Endothelial cell of umbilical vein (primary cell): ENCODE data around the gene LOX.

Experiments
- EZH2 ChIP-seq: IDR thresholded peaks from 2 replicates; pipeline ENCODE4 v1.6.1; 2012; ENCODE audit warnings: borderline replicate concordance, low read depth, mild to moderate bottlenecking, moderate library complexity, low read length, inconsistent platforms; ENCODE audit not compliant: severe bottlenecking
- GATA2 ChIP-seq: IDR thresholded peaks from 2 replicates; pipeline ENCODE4 v1.7.0; 2011; ENCODE audit warnings: low read depth, mild to moderate bottlenecking, moderate library complexity, mixed read lengths, low read length; ENCODE audit not compliant: insufficient read length, insufficient read depth
- MYC ChIP-seq: IDR thresholded peaks from one replicate; pipeline ENCODE4 v1.6.1; 2011; ENCODE audit warnings: mild to moderate bottlenecking, low read depth, low read length
- POLR2A ChIP-seq: IDR thresholded peaks from 2 replicates; pipeline ENCODE4 v1.6.1; 2012; ENCODE audit warnings: low read depth, mild to moderate bottlenecking, control low read depth, low read length
- POLR2AphosphoS5 ChIP-seq: IDR thresholded peaks from 2 replicates; pipeline ENCODE4 v1.6.1; 2012; ENCODE audit warnings: low read depth, mild to moderate bottlenecking, control low read depth, low read length, moderate library complexity; ENCODE audit not compliant: insufficient read depth
- TF ChIP-seq, protein P1 (sequence below), 2 donors: IDR thresholded peaks; 1 replicate in 1 of 2; 2 replicates in 1 of 2; pipeline ENCODE4 v1.5.1; 2011; ENCODE audit warnings: low read length in 2 of 2, mild to moderate bottlenecking in 2 of 2, moderate library complexity in 2 of 2, control low read depth in 1 of 2, inconsistent platforms in 1 of 2, low read depth in 1 of 2; ENCODE audit not compliant: insufficient read depth in 1 of 2; ENCODE audit errors: extremely low read depth in 1 of 2
- TF ChIP-seq, protein P2 (sequence below): IDR thresholded peaks from 2 replicates; pipeline ENCODE4 v1.6.1; 2011; ENCODE audit not compliant: insufficient read depth, insufficient read length

DNA sequence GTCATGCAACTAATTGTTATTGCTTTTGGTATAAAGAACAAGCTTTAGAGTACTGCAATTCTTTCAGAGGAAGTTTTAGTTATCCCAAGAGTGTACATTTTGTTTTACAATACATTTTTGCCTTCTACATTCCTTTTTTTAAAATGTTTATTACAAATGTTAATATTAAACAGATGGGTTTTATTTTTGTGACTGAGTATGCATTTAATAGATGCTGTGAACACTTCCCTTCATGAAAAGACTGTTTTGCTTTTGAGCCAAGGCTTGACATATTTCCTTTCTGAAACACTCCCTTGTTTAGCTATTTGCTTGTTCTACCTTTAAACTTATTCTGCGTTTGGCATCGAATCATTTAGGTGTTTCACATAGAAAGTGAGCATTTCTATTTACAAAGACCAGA, 36.4 kb upstream of the LOX start:
- TF ChIP-seq, protein P1, sequence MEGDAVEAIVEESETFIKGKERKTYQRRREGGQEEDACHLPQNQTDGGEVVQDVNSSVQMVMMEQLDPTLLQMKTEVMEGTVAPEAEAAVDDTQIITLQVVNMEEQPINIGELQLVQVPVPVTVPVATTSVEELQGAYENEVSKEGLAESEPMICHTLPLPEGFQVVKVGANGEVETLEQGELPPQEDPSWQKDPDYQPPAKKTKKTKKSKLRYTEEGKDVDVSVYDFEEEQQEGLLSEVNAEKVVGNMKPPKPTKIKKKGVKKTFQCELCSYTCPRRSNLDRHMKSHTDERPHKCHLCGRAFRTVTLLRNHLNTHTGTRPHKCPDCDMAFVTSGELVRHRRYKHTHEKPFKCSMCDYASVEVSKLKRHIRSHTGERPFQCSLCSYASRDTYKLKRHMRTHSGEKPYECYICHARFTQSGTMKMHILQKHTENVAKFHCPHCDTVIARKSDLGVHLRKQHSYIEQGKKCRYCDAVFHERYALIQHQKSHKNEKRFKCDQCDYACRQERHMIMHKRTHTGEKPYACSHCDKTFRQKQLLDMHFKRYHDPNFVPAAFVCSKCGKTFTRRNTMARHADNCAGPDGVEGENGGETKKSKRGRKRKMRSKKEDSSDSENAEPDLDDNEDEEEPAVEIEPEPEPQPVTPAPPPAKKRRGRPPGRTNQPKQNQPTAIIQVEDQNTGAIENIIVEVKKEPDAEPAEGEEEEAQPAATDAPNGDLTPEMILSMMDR (IDR thresholded peaks at IDR 0.05; ENCODE audit: extremely low read depth in 1 of 2, insufficient read depth in 1 of 2, low read depth in 1 of 2, low read length in 2 of 2), result no peak
- TF ChIP-seq POLR2AphosphoS5 (no peak), EZH2 (no peak), POLR2A (no peak), GATA2 (no peak), MYC (no peak)
- TF ChIP-seq, protein P2, sequence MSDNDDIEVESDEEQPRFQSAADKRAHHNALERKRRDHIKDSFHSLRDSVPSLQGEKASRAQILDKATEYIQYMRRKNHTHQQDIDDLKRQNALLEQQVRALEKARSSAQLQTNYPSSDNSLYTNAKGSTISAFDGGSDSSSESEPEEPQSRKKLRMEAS, result no peak
